ENCODE results near the gene SIGLEC10.

DNA sequence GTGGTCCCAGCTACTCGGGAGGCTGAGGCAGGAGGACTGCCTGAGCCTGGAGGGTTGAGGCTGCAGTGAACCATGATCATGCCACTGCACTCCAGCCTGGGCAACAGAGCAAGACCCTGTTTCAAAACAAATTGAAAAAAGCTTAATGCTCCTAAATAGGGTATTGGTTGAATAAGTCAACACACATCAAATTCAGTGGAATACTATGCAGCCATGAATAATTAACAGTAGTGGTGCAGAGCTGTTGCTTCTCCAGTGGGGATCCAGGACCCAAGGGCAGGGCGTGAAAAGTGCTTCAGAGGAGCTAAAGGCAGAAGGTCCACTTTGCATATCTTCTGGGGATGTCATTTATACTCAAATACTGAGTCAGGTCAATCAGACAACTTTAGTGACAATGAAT is 22.6 kb upstream of the SIGLEC10 start:
- TF ChIP-seq EZH2 (IDR thresholded peaks at IDR 0.05; ENCODE audit: insufficient read depth, poor library complexity, severe bottlenecking), result no peak
- TF ChIP-seq EZH2phosphoT487 (IDR thresholded peaks at IDR 0.05; ENCODE audit: insufficient read depth, low read depth), result no peak

Data from GM23248 (cell line).